GM19328 (cell line): Measurements from ENCODE around the gene UBE2V1.
"Not testable (repeated sequence)": the region's sequence is repeated elsewhere in the genome, so short reads cannot be mapped to it uniquely, and the experiment has no call there.

Experiments
- ATAC-seq: cut with Tn5 transposase; IDR thresholded peaks from one replicate; pipeline ENCODE4 v1.9.1; 2021; ENCODE audit warnings: mild to moderate bottlenecking, moderate library complexity; ENCODE audit not compliant: unreplicated experiment

Gene UBE2V1

GRCh38 chr20:50138120-50138478 lies 25.1 kb upstream of the UBE2V1 start:
- no peak for ATAC-seq

- not testable (repeated sequence) for ATAC-seq
Measured at GRCh38 chr20:50137702-50138101, 24.8 kb upstream of the UBE2V1 start.

- ATAC-seq: no peak
Measured at GRCh38 chr20:50136822-50137599, 24.1 kb upstream of the UBE2V1 start.

DNA sequence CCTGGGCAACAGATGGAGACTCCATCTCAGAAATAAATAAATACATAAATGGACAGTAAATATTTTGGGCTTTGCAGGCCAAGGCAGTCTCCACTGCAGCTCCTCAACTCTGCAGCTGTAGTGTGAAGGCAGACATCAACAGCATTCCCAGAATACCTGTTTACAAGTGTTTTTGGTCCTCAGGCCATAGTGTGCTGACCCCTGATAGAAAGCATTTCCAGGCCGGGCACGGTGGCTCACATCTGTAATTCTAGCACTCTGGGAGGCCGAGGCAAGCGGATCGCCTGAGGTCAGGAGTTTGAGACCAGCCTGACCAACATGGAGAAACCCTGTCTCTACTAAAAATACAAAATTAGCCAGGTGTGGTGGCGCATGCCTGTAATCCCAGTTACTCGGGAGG lies 22.2 kb upstream of the UBE2V1 start:
- ATAC-seq: not testable (repeated sequence)

DNA sequence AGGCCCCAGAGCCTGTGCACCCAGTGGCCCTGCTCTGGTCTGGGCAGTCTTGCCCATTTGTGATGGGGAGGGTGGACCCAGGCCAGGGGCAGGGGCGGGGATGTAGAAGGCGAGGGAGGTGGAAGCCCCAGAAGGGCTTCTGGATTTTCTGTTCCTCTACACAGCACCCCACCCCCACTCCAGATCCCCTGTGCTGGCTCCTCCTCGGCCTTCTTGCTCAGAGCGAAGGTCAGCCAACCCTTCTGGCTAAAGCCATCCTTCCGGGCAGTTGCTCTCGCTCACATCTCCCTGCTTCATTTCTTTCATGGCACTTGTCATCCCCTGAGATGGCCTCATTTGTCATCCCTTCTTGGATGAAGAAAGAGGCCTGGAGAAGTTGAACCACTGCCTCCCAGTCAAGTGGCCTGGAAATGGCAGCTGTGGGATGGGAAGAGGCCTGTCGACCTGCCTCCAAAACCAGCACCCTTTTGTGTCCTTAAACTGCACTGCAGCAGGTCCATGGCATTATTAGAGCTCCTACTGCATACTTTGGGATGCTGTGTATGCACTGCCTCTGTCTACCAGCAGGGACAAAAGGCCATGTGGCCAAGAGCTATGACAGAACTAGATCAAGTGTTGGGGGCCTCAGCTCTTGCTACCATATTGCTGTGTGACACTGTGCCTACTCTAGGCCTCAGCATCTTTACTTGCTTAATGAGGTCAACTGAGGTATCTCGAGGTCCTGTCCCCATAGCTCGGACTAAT lies 20.7 kb upstream of the UBE2V1 start:
- no peak for ATAC-seq

DNA sequence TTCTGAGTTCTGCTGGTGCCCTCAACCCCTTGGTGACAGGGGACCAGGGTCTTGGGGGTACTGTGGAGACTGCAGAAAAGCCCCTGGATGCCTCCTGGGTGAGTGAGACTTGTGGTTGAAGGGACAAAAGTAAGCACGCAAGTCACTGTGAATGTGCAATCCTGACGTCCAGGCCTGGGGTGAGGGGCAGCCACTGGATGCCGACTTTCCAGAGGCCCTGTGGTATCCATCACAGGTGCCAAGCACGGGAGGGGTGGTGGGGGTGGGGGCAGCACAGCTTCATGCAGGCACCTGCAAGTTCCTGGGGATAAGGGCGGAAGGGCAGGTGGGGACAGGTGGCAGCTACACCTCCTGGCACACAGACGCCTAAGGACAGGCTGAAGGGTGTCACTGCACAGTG lies 20.1 kb upstream of the UBE2V1 start:
- ATAC-seq: no peak

GRCh38 chr20:50130995-50131394 lies 18.0 kb upstream of the UBE2V1 start:
- ATAC-seq: no peak

DNA sequence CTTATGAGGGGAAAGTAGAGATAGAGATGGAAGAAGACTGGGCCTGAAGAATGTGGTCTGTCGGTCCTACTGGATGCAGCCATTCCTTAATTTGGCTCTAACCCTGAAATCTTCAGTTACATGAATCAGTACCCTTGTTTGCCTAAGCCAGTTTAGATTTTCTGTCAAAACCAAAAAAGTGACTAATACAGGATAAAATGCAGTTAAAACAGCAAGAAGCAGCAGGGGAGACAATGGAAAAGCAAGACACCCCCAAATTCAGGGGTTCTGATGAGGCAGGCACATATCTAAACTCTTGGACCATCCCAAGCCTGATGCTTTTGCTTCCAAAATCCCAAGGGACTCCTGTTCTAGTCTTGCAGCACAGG lies 17.4 kb upstream of the UBE2V1 start:
- no peak for ATAC-seq

GRCh38 chr20:50129662-50130355 lies 16.9 kb upstream of the UBE2V1 start:
- ATAC-seq: no peak

DNA sequence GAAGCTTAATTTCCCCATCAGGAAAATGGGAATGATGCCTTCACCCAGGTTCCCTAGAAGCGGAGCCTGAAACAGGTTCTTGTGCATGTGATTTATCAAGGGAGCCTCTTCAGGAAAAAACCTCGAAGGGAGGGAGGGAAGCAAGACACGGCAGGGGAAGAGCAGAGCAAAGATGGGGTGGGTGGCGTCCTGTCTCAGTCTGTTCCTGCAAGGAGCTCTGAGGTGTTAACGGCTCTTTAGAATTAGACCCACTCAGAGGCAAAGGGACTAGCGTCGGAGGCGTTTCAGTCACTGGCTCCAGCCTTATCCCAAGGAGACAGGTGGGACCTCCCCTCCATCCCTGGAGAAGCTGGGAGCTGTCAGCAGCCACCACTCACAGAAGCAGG lies 15.6 kb upstream of the UBE2V1 start:
- no peak for ATAC-seq

- no peak for ATAC-seq
Measured at GRCh38 chr20:50127587-50128519, 14.9 kb upstream of the UBE2V1 start.

DNA sequence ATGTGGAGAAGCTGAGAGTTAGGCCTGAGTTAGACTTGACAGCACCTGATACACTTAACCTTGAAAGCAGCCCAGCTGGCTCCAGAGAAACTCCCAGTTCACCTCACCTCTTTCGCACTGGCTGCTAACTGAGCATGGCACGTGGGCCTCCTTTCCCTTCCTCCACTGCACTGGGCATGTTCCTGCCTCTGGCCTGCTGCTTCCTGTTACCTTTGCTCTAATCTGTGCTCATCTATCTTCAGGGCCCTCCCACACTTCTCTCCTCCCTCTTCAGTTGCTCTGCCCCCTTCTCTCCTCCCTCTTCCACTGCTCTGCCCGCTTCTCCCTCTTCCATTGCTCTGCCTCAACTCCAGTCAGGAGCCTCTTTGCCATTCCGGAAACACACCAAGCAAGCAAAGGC lies 13.7 kb upstream of the UBE2V1 start:
- ATAC-seq: no peak

DNA sequence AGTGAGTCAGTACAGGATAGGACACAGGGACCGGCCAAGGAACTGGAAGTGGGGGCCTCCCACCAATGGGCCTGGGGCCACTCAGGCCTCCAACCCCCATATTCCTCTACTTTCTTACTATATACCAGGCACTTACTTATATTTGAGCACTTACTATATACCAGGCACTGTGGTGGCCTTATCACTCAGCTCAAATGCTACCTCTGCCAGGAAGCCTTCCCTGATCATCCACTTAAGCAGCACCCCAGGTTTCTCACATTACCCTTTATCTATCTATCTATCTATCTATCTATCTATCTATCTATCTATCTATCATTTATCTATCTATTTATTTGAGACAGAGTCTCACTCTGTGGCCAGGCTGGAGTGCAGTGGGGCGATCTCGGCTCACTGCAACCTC lies 12.3 kb upstream of the UBE2V1 start:
- no peak for ATAC-seq

GRCh38 chr20:50124496-50124895 lies 11.5 kb upstream of the UBE2V1 start:
- no peak for ATAC-seq

GRCh38 chr20:50123418-50123817 lies 10.5 kb upstream of the UBE2V1 start:
- no peak for ATAC-seq

- no peak for ATAC-seq
Measured at GRCh38 chr20:50122763-50123162, 9.8 kb upstream of the UBE2V1 start.

DNA sequence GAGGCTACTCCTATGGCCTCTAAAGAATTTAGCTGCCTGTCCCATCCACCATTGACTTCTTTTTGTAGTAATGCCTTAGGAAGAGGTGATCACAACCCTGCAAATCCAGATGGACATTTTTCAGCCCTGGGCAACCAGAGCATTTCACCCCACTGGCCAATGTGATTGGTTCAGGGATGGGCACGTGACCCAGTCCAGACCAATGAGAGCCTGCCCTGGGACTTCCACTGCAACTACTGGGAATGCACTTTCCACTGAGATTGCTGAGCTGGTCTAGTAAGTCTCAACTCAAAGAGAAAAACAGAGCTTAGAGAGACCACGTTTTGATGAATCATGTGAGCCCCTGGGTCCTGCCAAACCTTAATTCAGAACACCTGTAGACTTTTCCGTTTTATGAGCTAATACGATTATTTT lies 8.9 kb upstream of the UBE2V1 start:
- ATAC-seq: no peak

DNA sequence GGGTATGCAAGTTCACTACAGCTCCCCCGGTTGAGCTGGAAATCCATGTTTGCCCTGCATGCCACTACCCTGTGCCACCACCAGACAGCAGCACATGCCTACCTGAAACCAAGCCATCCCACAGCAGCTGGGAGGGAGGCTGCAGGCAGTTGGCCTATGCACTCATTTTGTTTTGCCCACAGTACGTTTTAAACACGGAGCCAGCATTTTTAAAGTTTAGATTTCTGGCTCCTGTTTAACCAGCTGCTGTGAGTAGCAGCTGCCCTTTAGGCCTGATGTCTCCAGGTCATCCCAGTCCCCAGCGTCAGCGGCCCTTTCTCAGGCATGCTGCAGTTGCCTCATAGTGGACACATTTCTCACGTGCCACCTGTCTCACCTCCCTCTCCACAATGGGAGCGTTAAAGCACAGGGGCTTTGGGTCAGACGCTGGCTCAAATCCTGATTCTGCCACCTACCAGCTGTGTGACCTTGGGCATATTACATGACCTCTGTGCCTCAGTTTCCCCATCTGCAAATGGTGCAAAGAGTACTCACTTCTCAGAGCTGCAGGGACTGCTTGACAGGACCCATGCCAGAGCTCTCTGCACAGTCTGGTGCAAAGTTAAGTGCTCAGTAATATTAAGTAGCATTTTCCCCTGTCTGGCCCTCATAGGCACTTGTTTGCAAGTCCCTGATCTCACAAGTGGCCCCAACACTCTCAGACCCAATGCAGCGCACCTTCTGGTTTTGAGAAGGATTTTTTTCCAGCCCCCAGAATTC lies 8.2 kb upstream of the UBE2V1 start:
- ATAC-seq: no peak

GRCh38 chr20:50118203-50118602 lies 5.3 kb upstream of the UBE2V1 start:
- no peak for ATAC-seq

DNA sequence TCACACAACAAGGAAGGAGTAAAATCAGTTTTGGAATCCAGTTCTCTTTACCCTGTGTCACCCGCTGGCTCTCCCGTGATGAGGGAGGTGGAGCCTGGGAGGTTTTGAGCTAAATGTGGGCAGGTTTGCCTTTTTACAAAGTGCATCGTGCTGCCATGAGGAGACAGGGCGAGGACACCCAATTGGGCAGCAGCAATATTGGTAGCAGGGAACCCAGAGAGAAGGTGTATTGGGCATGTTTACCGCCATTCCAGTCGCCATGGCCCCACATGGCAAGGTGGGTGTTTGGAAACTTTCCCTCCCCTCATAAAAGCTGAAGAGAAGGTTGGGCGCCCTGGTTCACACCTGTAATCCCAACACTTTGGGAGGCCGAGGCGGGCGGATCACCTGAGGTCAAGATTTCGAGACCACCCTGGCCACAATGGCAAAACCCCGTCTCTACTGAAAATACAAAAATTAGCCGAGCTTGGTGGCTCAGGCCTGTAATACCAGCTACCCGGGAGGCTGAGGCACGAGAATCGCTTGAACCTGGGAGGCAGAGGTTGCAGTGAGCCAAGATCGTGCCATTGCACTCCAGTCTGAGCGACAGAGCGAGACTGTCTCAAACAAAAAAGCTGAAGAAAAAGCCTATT lies 3.5 kb upstream of the UBE2V1 start:
- no peak for ATAC-seq
